ENCODE data around the gene POU2F1.
A peak's percentile ranks its signal among the peaks of the same experiment; 100 is the strongest.
"Not testable (repeated sequence)": the region's sequence is repeated elsewhere in the genome, so short reads cannot be mapped to it uniquely, and the experiment has no call there.

POU2F1 gene

GRCh38 chr1:167233373-167233772 lies 12.7 kb downstream of the POU2F1 start:
- FAIRE-seq: no peak

GRCh38 chr1:167237000-167237399 lies 16.3 kb downstream of the POU2F1 start:
- FAIRE-seq: no peak

GRCh38 chr1:167238713-167239112 lies 18.0 kb downstream of the POU2F1 start:
- FAIRE-seq: no peak

DNA sequence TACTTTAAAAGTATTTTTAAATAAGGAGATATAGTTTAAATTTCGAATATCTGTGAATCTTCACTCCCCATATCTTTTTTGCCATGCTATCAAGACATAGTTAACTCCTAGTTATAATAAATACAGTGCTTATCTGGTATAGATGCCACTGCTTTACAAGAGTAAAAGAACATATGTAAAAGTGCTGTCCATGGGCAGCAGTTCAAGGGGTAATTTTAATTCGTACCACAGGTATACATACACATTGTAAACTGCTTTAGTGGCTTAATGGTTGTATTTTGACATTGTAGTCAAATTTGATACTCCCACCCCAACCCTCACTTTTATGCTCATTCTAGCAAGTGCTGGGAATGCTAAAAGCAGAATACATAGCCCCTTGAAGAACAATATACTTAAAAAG lies 18.6 kb downstream of the POU2F1 start:
- FAIRE-seq: no peak

GRCh38 chr1:167244244-167244643 lies 23.6 kb downstream of the POU2F1 start:
- FAIRE-seq: no peak

GRCh38 chr1:167245168-167245567 lies 24.5 kb downstream of the POU2F1 start:
- not testable (repeated sequence) for FAIRE-seq

DNA sequence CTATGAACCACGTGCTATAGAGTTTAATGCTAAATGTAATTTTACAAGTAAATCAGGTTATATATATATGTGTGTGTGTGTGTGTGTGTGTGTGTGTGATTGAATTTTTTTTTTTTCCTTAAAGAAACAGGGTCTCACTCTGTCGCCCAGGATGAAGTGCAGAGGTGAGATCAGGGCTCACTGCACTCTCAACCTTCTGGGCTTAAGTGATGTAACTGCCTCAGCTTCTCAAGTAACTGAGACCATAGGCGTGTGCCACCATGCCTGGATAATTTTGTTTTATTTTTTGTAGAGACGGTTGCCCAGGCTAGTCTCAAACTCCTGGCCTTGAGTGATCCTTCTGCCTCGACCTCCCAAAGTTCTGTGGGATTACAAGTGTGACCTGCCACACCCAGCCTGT lies 26.3 kb downstream of the POU2F1 start:
- no peak for FAIRE-seq

DNA sequence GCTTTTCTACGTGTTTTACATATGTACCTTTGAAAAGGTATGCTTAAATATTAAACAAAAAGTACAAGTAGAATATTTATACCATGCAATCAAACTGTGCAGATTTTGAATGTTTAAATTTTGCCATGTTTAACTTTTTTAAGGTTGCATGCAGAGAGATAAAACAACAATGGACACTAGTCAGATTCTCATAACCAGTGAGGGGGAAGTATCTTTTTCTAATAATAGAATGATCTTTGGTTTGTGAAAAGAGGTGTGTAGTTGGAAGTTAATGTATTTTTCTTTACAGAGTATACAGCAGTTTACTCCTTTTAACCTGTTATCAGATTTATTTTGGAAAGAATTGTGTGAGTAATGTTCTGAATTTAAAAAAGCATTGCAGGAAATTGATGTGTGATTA lies 27.1 kb downstream of the POU2F1 start:
- FAIRE-seq: no peak

DNA sequence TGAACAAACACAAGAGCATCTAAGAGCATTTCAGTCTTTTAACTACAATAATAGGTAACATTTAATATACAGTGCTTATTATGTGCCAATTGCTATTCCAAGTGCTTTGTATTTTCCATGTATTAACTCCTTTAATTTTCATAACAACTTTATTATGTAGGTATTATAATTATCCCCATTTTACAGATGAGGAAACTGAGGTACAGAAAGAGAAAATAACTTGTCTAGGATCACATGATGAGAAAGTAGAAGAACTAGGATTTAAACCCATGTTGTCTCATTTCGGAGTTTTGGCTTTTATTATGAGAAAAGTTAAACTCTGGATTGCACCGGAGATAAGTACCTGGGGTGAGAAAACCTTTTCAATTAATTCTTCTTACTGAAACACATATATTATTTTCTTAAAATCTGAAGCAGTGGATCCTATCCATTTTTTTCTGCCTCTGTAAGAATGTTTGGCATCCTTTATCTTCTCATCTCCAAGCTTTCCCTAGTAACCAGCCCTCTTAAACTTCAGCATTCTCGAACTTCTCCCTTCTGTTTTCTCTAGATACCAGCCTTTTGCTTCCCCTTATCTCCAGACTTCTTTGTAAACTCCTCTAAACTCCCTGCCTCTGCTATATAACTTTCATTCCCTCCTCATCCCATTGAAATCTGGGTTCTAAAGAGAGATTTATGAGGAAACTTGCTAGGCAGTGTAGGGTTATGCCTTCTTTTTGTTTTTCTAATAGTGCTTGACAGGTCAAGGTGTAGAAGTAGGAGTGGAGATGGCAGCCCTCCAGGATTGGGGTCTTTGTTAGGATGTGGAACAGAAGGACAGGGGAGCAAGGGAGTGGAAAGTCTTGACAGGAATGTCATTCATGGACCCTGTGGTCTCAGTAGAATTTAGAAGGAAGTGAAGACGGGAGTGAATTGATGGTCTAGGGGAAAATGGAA lies 28.3 kb downstream of the POU2F1 start:
- FAIRE-seq: no peak

GRCh38 chr1:167249702-167250101 lies 29.0 kb downstream of the POU2F1 start:
- no peak for FAIRE-seq

- no peak for FAIRE-seq
These were observed 29.8 kb downstream of the POU2F1 start for GRCh38 chr1:167250482-167250881.

DNA sequence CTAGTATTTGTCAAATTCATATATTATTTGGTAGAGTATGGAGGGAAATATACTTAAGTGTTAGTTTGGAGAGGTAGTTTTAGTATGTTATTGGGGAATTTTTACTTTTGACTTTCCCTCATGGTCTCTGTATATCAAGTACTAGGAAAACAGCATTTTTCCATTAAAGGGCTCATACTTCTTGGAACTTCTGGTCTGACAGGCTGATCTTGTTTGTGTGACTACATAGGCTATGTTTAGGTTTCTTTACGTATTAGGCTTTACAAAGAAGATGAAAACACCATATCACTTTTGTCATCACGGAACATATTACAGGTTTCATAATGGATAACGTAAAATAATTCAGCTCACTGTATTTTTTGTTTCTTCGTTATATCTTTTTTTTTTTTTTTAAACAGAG lies 30.8 kb downstream of the POU2F1 start:
- FAIRE-seq: no peak

DNA sequence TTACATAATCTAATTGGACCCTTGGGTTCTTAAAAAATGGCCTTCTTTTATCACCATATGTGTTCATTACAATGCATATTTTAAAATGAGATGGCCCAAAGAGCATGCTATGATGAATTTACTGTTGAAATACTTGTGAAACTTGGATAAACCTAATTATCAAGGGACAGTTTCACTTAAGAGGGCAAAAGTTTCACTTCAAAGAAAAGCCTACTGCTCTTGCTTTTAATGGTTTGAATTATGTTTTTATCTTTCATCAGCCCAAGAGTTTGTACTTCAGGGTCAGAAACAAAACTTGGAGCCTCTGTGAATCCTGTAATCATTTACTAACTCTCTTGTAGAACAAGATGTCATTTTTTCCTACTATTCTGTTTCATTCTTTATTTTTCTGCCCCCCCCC lies 32.3 kb downstream of the POU2F1 start:
- FAIRE-seq: no peak

- peak; percentile 17 for FAIRE-seq
These were observed 38.2 kb downstream of the POU2F1 start for GRCh38 chr1:167258858-167259257.

DNA sequence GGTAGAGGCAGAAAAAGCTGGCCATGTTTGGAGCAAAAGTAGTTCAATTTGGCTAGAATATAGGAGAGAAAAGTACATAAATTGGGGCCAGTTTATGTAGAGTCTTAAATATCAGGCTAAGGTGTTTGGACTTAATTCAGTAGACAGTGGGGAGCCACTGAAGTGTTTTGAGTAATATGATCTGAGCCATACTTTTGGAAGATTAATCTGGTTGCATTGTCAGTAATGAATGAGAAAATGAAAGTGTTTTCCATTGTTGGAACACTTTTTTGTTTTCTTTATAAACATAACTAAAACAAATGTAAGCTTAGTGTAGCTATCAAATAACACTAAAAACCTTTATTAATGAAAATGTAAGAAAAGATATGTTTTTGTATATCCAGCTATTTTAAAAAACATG lies 42.1 kb downstream of the POU2F1 start:
- FAIRE-seq: no peak

DNA sequence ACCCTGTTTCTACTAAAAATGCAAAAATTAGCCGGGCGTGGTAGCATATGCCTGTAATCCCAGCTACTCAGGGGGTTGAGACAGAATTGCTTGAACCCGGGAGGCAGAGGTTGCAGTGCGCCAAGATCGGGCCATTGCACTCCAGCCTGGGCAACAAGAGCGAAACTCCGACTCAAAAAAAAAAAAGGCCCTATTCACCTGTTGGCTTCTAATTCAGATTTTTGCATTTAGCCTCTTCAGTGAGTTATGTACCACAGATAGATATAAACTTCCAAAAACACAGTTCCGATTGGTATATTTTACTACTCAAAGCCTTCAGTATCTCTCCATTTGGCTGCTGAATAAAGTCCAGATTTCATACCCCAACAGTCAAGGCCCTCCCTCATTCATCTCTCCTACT lies 42.7 kb downstream of the POU2F1 start:
- no peak for FAIRE-seq

DNA sequence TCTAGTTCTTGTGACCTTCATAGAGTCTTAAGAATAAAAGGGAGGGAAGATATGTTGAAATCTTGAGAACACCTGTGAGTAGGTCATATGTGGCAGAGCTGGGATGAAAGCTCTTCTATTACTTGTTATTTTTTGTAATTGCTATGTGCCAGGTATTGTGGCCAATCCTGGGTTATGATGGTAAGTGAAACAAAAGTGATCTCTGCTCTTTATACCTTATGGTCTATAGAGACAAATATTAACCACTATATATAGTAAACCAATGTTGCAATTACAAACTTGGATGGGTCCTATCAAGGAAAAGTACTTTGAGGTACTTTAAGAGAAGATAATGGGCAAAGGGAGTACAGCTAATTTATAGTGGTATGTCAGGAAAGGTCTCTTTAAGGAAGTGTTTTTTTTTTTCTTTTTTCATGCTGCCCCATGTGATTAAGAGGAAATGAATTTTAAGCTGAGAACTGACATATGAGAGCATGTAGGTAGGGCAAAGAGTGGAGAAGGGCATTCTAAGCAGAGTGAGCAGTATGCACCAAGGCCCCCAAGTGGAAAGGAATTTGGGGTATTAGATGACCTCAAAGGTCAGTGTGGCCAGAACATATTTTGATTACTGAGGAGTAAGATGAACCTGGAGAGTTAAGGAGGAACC lies 43.3 kb downstream of the POU2F1 start:
- FAIRE-seq: no peak

GRCh38 chr1:167266965-167267364 lies 46.3 kb downstream of the POU2F1 start:
- no peak for FAIRE-seq

DNA sequence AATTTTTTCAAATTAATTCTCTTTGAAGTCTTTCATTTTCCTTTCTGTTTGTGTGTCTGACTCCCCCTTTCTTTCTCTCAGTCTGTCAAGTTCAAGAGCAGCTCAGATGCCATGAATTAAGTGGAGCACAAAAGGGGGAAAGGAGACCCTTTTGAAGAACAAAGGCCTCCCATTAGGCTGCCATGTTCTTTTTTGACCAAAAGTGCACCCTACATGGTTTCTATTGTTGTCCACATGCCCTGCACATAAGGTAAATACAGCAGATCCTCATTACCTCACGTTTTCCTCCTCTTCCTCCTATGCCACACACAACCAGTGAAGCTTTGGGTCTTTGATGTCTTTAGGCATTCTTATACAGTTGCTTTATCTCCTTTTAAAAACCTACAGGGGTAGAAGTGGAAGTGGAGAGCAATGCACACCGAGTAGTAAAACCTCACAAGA lies 47.7 kb downstream of the POU2F1 start:
- no peak for FAIRE-seq

- no peak for FAIRE-seq
These were observed 49.8 kb downstream of the POU2F1 start for GRCh38 chr1:167270349-167271092.

DNA sequence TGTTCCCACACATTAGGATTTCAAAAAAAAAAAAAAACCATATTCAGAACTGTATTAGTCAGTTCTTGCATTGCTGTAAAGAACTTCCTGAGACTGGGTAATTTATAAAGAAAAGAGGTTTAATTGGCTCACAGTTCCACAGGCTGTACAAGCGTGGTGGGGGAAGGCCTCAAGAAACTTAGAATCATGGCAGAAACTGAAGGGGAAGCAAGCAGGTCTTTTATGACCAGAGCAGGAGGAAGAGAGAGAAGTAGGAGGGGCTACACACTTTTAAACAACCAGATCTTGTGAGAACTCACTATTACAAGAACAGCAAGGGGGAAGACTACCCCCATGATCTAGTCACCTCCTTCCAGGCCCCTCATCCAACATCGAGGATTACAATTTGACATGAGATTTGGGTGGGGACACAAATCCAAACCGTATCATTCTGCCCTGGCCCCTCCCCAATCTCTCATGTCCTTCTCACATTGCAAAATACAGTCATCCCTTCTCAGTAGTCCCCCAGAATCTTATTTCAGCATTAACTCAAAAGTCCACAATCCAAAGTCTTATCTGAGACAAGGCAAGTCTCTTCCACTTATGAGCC lies 51.8 kb downstream of the POU2F1 start:
- no peak for FAIRE-seq

- FAIRE-seq: no peak
These were observed 52.5 kb downstream of the POU2F1 start for GRCh38 chr1:167273027-167273800.

All from islet of Langerhans (tissue), 1 donor.